HG03060 (cell line): ENCODE data around the gene HSDL1.
A peak's percentile ranks its signal among the peaks of the same experiment; 100 is the strongest.

Experiments
- ATAC-seq: cut with Tn5 transposase; IDR thresholded peaks from one replicate; pipeline ENCODE4 v1.9.1; 2021; ENCODE audit warnings: low read depth, moderate number of reproducible peaks; ENCODE audit not compliant: unreplicated experiment

The HSDL1 gene

DNA sequence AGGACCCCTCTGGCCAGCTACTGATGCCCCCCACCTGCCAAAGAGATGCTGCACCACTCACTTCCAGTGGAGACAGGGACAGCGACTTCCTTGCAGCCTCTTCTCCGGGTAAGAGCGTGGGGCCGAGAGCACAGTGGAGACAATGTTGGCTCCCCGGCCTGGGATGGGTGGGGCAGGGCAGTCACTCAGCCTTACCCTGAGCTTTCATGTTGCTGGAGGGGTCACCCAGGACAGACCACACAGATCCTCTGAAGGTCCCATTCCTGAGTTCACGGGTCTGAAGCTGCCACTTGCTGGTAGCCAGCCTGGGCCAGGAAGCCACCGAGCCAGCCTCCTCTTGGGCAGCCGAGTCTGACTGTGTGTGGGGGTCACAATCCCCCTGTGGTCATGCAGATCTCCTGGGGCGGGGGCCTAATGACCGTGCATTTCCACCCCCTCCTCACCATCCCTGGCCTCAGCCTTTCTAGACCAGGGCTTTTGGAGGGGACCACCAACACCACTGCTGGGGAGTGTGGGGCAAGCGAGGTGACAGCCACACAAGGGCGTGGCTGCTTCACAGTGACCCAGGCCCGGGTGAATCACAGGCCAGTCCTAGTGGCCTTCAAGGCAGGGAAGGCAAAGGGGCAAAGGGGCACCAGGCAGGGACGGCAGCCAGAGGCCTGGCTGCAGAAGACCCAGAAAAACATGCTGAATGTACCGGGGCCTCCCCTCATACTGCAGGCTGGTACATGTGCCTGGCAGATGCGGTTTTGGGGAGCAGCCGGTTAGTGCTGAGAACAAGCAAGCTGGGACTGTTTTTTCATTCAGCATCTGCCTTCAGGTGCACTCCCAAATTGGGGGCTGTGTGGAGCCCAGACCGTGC lies 31.4 kb upstream of the HSDL1 start:
- no peak for ATAC-seq

GRCh38 chr16:84175350-84176081 lies 30.5 kb upstream of the HSDL1 start:
- ATAC-seq = peak; percentile 66

GRCh38 chr16:84174396-84174795 lies 29.4 kb upstream of the HSDL1 start:
- ATAC-seq = no peak

- no peak for ATAC-seq
Observed at GRCh38 chr16:84169765-84170310, 24.9 kb upstream of the HSDL1 start.

DNA sequence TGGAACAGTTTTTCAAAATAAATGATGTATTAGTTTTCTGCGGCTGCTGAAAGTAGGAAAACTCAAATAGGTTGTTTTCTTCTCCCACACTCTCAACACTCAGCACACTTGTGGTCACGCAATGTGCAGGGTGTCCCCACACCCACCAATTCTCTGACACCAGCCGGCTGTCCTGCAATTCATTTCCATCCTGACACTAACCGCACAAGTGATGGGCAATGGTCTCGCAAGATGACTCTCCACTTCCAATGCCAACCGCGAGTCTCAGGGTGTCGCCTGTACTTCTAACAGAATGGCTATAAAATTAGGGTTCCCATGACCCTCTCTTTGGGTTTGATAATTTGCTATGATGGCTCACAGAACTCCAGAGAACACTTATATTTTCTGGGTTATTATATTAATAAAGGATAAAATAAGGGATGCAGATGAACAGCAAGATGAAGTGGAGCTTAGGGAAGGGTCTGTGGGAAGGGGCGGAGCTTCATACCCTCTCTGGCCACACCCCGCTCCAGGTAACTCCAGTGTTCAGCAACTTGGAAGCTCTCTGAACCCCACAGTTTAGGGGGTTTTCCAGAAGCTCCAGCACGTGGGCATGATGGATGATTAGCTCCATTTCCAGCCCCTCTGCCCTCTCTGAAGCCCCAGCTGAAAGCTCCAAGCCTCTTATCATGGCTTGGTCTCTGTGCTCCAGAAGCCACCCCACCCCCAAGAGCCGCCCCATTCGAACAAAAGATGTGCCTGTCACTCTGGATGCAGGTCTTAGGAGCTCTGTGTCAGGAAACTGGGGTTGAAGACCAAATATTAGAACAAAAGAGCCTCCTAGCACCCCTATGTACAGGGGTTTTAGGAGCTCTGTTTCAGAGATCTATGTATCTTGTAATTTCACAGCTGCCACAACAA lies 22.1 kb upstream of the HSDL1 start:
- no peak for ATAC-seq

- no peak for ATAC-seq
Observed at GRCh38 chr16:84165746-84166145, 20.8 kb upstream of the HSDL1 start.

DNA sequence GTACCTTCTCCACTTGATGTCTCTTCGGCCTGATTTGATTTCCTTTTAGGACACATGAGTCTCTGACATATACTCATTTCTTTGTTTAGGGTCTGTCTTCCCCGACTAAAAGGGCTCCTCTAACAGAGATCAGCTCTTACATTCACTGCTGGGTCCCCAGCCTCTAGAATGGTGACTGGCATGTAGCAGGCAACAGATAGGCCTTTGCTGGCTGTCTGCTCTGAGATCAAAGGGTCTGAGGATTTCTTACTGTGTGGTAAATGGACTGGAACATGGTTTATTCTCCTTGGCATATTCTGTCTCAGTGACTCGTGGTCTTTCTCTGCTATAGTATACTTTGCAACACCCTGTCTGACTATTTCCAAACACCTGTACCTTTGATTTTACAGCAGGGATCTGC lies 16.8 kb upstream of the HSDL1 start:
- no peak for ATAC-seq

GRCh38 chr16:84161037-84161436 lies 16.1 kb upstream of the HSDL1 start:
- ATAC-seq = no peak

- no peak for ATAC-seq
Observed at GRCh38 chr16:84159800-84160199, 14.8 kb upstream of the HSDL1 start.

- no peak for ATAC-seq
Observed at GRCh38 chr16:84159007-84159406, 14.0 kb upstream of the HSDL1 start.

DNA sequence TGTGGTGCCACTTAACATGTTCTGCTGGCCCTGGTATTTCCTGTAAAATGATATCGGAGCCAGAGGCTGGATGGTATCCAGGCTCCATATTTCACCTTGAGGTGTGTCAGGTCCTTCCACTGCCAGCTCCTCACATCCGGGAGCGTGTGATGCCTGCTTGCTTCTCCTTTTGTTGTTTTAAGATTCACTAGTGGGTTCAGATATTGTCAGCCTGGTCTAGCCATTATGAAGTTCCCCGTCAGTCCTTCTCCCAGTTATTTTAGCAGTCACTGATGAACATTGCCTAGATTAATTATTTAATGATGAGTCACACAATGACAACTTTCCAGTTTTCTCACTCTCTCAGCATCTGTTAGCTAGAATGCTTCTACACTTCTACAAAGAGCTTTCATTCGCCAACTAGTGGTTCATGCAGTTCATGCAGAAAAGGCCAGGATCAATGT lies 11.4 kb upstream of the HSDL1 start:
- ATAC-seq = no peak

DNA sequence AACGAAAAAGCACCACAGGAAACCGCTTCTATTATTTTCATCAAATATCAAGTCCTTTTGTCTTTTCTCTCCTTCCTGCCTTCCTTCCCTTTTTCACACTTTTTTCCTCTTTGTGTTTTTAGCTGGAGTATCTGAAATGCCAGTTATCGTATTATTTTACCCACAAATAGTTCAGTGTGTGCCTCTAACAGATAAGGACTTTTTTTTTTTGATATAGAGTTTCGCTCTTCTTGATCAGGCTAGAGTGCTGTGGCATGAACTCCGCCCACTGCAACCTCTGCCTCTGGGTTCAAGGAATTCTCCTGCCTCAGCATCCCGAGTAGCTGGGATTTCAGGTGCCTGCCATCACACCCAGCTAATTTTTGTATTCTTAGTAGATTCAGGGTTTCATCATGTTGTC lies 10.8 kb upstream of the HSDL1 start:
- no peak for ATAC-seq

- no peak for ATAC-seq
Observed at GRCh38 chr16:84155226-84155625, 10.2 kb upstream of the HSDL1 start.

- no peak for ATAC-seq
Observed at GRCh38 chr16:84153660-84154214, 8.8 kb upstream of the HSDL1 start.

GRCh38 chr16:84150926-84151325 lies 5.9 kb upstream of the HSDL1 start:
- no peak for ATAC-seq

DNA sequence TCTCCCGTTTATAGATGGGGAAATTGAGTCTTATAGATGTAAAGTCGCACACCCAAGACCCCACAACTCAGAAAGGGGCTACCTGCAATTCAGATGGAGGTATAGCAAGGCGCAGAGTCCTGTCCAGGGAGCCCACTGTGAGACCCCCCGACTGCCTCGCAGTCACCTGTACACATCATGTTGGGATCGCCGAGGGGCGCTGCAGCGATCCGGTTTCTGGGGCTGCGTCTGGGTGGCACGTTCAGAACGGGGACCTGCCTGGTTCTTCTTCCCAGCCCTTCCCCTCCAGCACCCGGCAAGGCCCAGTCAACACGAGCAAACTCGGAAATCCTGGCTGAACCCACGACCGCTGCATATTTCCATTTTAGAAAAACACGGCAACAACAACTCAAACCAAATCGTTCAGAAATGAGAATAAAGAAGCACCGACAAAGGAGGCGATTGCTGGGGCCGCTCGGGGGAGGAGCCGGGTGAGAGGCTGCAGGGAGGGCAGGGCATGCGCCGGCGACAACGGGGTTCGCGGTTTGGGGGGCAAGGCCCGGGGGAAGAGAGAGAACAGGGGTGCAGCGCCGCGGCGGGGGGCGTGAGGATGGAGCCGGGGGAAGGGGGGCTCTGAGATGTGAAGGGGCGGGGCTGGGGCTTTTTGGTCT lies 643 bp downstream of the HSDL1 start:
- no peak for ATAC-seq

- no peak for ATAC-seq
Observed at GRCh38 chr16:84143784-84144199, 1.2 kb downstream of the HSDL1 start.

DNA sequence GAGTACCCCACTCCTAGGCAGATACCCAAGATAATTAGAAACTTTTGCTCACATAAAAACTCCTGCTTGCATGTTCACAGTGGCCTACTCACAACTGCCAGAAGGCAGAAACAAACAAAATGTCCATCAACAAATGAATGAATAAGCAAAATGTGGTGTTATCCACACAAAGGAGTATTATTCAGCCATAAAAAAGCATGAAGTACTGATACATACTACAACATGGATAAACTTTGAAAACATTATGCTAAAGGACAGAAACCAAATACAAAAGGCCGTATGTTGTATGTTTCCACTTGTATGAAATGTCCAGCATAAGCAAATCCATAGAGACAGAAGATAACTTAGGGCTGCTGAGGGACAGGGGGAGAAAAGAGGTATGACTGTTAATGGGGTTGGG lies 1.9 kb downstream of the HSDL1 start:
- no peak for ATAC-seq

DNA sequence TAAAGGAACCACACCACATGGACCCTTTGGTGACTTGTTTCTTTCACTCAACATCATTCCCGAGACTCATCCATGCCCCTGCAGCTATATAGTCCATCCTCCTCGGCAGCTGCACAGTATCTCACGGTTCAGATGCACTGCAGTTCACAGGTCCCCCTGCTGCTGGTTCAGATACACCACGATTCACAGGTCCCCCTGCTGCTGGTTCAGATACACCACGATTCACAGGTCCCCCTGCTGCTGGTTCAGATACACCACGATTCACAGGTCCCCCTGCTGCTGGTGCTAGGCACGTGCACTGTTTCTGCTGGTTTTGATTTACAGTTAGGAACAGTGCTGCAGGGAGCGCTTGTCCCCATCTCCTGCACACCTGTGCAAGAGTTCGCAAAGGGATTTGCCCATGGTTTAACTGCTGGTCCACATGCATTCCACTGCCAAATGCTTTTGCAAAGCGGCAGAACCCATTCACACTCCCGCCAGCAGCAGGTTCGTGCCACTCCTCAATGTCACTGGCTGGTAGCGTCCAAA lies 3.8 kb downstream of the HSDL1 start:
- ATAC-seq = no peak
